ENCODE data around the gene CAMK2B.

The CAMK2B gene

GRCh38 chr7:44189286-44189992 lies 136.0 kb downstream of the CAMK2B start, which contains the start of gene GCK:
Gene GCK, minus strand, starts transcription at chr7:44189439. Its CDS starts 486 bp downstream, at chr7:44188953.
- no peak for TF ChIP-seq FOXP2 (optimal IDR thresholded peaks at IDR 0.05; ENCODE audit: borderline replicate concordance, extremely low read depth, extremely low read length, insufficient read depth)

GRCh38 chr7:44188480-44189225 lies 136.7 kb downstream of the CAMK2B start:
- no peak for TF ChIP-seq TAF1 (IDR thresholded peaks at IDR 0.05; ENCODE audit: borderline replicate concordance, insufficient read depth, low read length)
- TF ChIP-seq POLR2AphosphoS5 (IDR thresholded peaks at IDR 0.05; ENCODE audit: low read depth, low read length): no peak
- TF ChIP-seq SIN3A (IDR thresholded peaks at IDR 0.05; ENCODE audit: borderline replicate concordance, insufficient read depth, low read length): no peak
- TF ChIP-seq FOXP2 (optimal IDR thresholded peaks at IDR 0.05; ENCODE audit: borderline replicate concordance, extremely low read depth, extremely low read length, insufficient read depth): no peak
- no peak for TF ChIP-seq REST (IDR thresholded peaks at IDR 0.05; ENCODE audit: insufficient read depth in 1 of 2, low read depth in 2 of 2, low read length in 2 of 2)

DNA sequence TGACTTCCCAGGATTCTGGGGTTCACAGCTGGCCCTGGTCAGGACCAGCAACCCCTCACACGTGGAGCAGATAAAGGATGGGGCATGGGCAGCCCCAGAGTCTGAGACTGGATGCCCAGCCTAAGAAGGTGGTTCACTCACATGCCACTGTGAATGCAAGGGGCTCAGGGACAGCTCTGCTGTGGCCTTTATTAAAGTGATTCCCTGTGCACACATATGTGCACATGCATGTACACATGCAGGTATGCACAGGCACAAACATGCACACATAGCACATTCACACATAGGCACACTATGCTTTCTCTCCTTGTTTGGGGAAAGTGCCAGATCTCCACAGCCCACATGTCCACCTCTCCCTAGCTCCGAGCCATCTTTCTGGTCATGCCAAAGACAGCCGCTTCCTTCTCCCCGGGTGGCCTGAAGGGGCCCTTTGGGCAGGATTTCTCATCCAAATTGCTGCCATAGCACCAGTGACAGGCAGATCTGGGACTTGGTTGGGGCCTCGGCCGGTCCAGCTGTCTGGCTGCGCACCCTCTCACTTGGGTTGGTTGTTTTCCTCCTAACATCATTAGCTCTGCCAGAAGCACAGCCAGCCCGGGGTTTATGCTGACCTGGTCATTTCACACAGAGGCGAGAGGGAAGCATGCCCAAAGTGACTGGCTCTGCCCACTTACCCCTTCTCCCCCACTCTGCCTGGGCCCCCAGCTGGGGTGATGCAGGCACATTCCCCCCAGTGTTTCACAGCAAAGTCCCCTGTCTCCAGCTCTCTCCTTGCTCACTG lies 137.6 kb downstream of the CAMK2B start:
- no peak for TF ChIP-seq TAF1 (IDR thresholded peaks at IDR 0.05; ENCODE audit: borderline replicate concordance, insufficient read depth, low read length)
- no peak for TF ChIP-seq POLR2AphosphoS5 (IDR thresholded peaks at IDR 0.05; ENCODE audit: low read depth, low read length)
- TF ChIP-seq FOXP2 (optimal IDR thresholded peaks at IDR 0.05; ENCODE audit: borderline replicate concordance, extremely low read depth, extremely low read length, insufficient read depth): no peak

- no peak for TF ChIP-seq REST (IDR thresholded peaks at IDR 0.05; ENCODE audit: insufficient read depth in 1 of 2, low read depth in 2 of 2, low read length in 2 of 2)
- no peak for TF ChIP-seq TAF1 (IDR thresholded peaks at IDR 0.05; ENCODE audit: borderline replicate concordance, insufficient read depth, low read length)
- TF ChIP-seq FOXP2 (optimal IDR thresholded peaks at IDR 0.05; ENCODE audit: borderline replicate concordance, extremely low read depth, extremely low read length, insufficient read depth): no peak
- no peak for TF ChIP-seq POLR2AphosphoS5 (IDR thresholded peaks at IDR 0.05; ENCODE audit: low read depth, low read length)
- TF ChIP-seq SIN3A (IDR thresholded peaks at IDR 0.05; ENCODE audit: borderline replicate concordance, insufficient read depth, low read length): no peak
Measured at GRCh38 chr7:44186736-44187135, 138.7 kb downstream of the CAMK2B start.

DNA sequence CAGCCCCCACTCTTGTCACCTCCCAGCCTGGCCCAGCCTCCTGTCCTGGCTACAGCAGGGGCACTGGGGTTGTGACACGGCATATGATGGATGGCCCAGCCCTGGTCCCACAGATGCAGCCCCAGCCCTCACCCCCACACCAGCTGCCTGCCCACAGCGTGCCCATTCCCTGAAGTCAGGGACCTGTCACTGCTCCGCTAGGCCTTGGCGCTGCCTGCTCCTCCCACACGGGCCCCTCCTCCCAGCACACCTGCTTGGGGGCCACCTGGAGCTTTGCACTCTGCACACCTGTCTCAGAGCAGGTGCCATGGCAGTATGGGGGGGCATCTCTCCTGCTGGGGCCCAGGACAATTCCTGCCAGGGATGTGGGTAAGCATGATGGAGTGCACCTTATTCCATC lies 139.7 kb downstream of the CAMK2B start:
- TF ChIP-seq FOXP2 (optimal IDR thresholded peaks at IDR 0.05; ENCODE audit: borderline replicate concordance, extremely low read depth, extremely low read length, insufficient read depth): no peak
- no peak for TF ChIP-seq SIN3A (IDR thresholded peaks at IDR 0.05; ENCODE audit: borderline replicate concordance, insufficient read depth, low read length)
- TF ChIP-seq TAF1 (IDR thresholded peaks at IDR 0.05; ENCODE audit: borderline replicate concordance, insufficient read depth, low read length): no peak
- no peak for TF ChIP-seq POLR2AphosphoS5 (IDR thresholded peaks at IDR 0.05; ENCODE audit: low read depth, low read length)
- no peak for TF ChIP-seq REST (IDR thresholded peaks at IDR 0.05; ENCODE audit: insufficient read depth in 1 of 2, low read depth in 2 of 2, low read length in 2 of 2)

Data from PFSK-1 (cell line).